Loucy (cell line): ENCODE measurements around the gene AQP7.
"Not testable (repeated sequence)": the region's sequence is repeated elsewhere in the genome, so short reads cannot be mapped to it uniquely, and the experiment has no call there.

Experiments
- H2AFZ ChIP-seq: fragments of 200-600 bp; sonication (generic); 2 replicates; pipeline ENCODE4 v1.6.0; 2016; ENCODE audit warnings: antibody characterized with exemption, mild to moderate bottlenecking, low read length, moderate library complexity
- H3F3A ChIP-seq: fragments of 200-600 bp; 2 replicates; pipeline ENCODE4 v1.6.0; 2016; ENCODE audit warnings: antibody characterized with exemption, low read depth, mild to moderate bottlenecking
- H3K27me3 ChIP-seq: fragments of 200-600 bp; sonication (generic); 2 replicates; pipeline ENCODE4 v1.6.1; 2014; ENCODE audit warnings: low read length, mild to moderate bottlenecking; ENCODE audit not compliant: insufficient read depth, poor library complexity, severe bottlenecking
- H3K36me3 ChIP-seq: fragments of 200-600 bp; sonication (generic); 2 replicates; pipeline ENCODE4 v1.6.1; 2016; ENCODE audit warnings: low read length; ENCODE audit not compliant: insufficient read depth
- H3K4me1 ChIP-seq: fragments of 200-600 bp; sonication (generic); 2 replicates; pipeline ENCODE4 v1.5.1; 2014; ENCODE audit warnings: low read length, mild to moderate bottlenecking; ENCODE audit not compliant: insufficient read depth, poor library complexity, severe bottlenecking
- H3K4me2 ChIP-seq: fragments of 200-600 bp; sonication (generic); 2 replicates; pipeline ENCODE4 v1.6.0; 2014; ENCODE audit warnings: antibody characterized with exemption, low read length, low read depth, mild to moderate bottlenecking; ENCODE audit not compliant: poor library complexity, severe bottlenecking
- H3K4me3 ChIP-seq: fragments of 200-600 bp; sonication (generic); 2 replicates; pipeline ENCODE4 v1.5.1; 2014; ENCODE audit warnings: low read length, mild to moderate bottlenecking, mixed read lengths; ENCODE audit not compliant: poor library complexity, severe bottlenecking
- H3K79me2 ChIP-seq: fragments of 200-600 bp; sonication (generic); 2 replicates; pipeline ENCODE4 v1.6.1; 2014; ENCODE audit warnings: low read length; ENCODE audit not compliant: insufficient read depth
- H3K9ac ChIP-seq: fragments of 200-600 bp; sonication (generic); 2 replicates; pipeline ENCODE4 v1.6.0; 2014; ENCODE audit warnings: mild to moderate bottlenecking, low read depth, low read length, moderate library complexity; ENCODE audit not compliant: poor library complexity, severe bottlenecking
- H3K9me2 ChIP-seq: fragments of 200-600 bp; sonication (generic); replicated peaks from 2 replicates; pipeline ENCODE4 v1.6.1; 2016; ENCODE audit warnings: low read depth, low read length, mixed read lengths
- H3K9me3 ChIP-seq: fragments of 200-600 bp; sonication (generic); 2 replicates; pipeline ENCODE4 v1.6.1; 2014; ENCODE audit warnings: mild to moderate bottlenecking, antibody characterized with exemption, low read length, low read depth; ENCODE audit not compliant: insufficient read depth
- H4K20me1 ChIP-seq: fragments of 200-600 bp; sonication (generic); 2 replicates; pipeline ENCODE4 v1.6.0; 2014; ENCODE audit warnings: antibody characterized with exemption, low read length, mild to moderate bottlenecking; ENCODE audit not compliant: insufficient read depth, poor library complexity, severe bottlenecking
- CTCF ChIP-seq: fragments of 200-600 bp; sonication (generic); conservative IDR thresholded peaks from 2 replicates; pipeline ENCODE4 v1.5.1; 2014; ENCODE audit warnings: mild to moderate bottlenecking, antibody characterized with exemption, low read length
- EZH2phosphoT487 ChIP-seq: fragments of 200-600 bp; IDR thresholded peaks from 2 replicates; pipeline ENCODE4 v1.6.1; 2018; ENCODE audit warnings: antibody characterized with exemption, mild to moderate bottlenecking, moderate library complexity, borderline replicate concordance

AQP7 gene

GRCh38 chr9:33393581-33393980 lies 8.8 kb downstream of the AQP7 start:
- H2AFZ ChIP-seq: no peak overlapping the region
- H3K9me2 ChIP-seq: no peaks in the 10 kb centered on the region
- H3F3A ChIP-seq: no peaks in the 10 kb centered on the region
- no peaks in the 10 kb centered on the region for H3K36me3 ChIP-seq
- H3K79me2 ChIP-seq: no peaks in the 10 kb centered on the region
- no peaks in the 10 kb centered on the region for H3K27me3 ChIP-seq
- no peaks in the 10 kb centered on the region for H3K9me3 ChIP-seq
- H3K9ac ChIP-seq: no peak overlapping the region
- no peak overlapping the region for H3K4me2 ChIP-seq
- H3K4me3 ChIP-seq: no peak overlapping the region
- H3K4me1 ChIP-seq: no peaks in the 10 kb centered on the region
- no peaks in the 10 kb centered on the region for H4K20me1 ChIP-seq
- TF ChIP-seq EZH2phosphoT487 (no peak), CTCF (no peak)

GRCh38 chr9:33392591-33393021 lies 9.8 kb downstream of the AQP7 start:
- not testable (repeated sequence) for H3K9me2 ChIP-seq, H2AFZ ChIP-seq, H3K79me2 ChIP-seq, H3K36me3 ChIP-seq, H3F3A ChIP-seq, H3K4me2 ChIP-seq, H3K9ac ChIP-seq, H4K20me1 ChIP-seq, H3K4me1 ChIP-seq, H3K27me3 ChIP-seq, H3K9me3 ChIP-seq, H3K4me3 ChIP-seq

- H3K9me3 ChIP-seq, H3K79me2 ChIP-seq, H3K9ac ChIP-seq, H4K20me1 ChIP-seq, H2AFZ ChIP-seq, H3K4me1 ChIP-seq, H3K4me2 ChIP-seq, H3K27me3 ChIP-seq, H3K4me3 ChIP-seq, H3K9me2 ChIP-seq, H3F3A ChIP-seq, H3K36me3 ChIP-seq: not testable (repeated sequence)
Measured at GRCh38 chr9:33391111-33391771, 11.1 kb downstream of the AQP7 start.

- H3K9me3 ChIP-seq: no peaks in the 10 kb centered on the region
- H3K4me2 ChIP-seq: no peak overlapping the region
- no peaks in the 10 kb centered on the region for H3K9me2 ChIP-seq
- H3K4me3 ChIP-seq: no peak overlapping the region
- no peaks in the 10 kb centered on the region for H3K36me3 ChIP-seq
- H3K4me1 ChIP-seq: no peaks in the 10 kb centered on the region
- H3F3A ChIP-seq: no peaks in the 10 kb centered on the region
- H2AFZ ChIP-seq: no peak overlapping the region
- H3K27me3 ChIP-seq: no peaks in the 10 kb centered on the region
- no peak overlapping the region for H3K9ac ChIP-seq
- no peak for TF ChIP-seq EZH2phosphoT487
- no peak for TF ChIP-seq CTCF
- no peaks in the 10 kb centered on the region for H3K79me2 ChIP-seq
- H4K20me1 ChIP-seq: no peaks in the 10 kb centered on the region
Measured at GRCh38 chr9:33388110-33388994, 14.0 kb downstream of the AQP7 start.

GRCh38 chr9:33386998-33387397 lies 15.4 kb downstream of the AQP7 start:
- H2AFZ ChIP-seq, H4K20me1 ChIP-seq, H3K9me2 ChIP-seq, H3K4me1 ChIP-seq, H3K27me3 ChIP-seq, H3K9ac ChIP-seq, H3K79me2 ChIP-seq, H3K4me3 ChIP-seq, H3K36me3 ChIP-seq, H3F3A ChIP-seq, H3K9me3 ChIP-seq, H3K4me2 ChIP-seq: not testable (repeated sequence)

- not testable (repeated sequence) for H3K27me3 ChIP-seq, H4K20me1 ChIP-seq, H3K4me1 ChIP-seq, H2AFZ ChIP-seq, H3K4me2 ChIP-seq, H3K9ac ChIP-seq, H3K36me3 ChIP-seq, H3K79me2 ChIP-seq, H3F3A ChIP-seq, H3K9me3 ChIP-seq, H3K4me3 ChIP-seq, H3K9me2 ChIP-seq
Measured at GRCh38 chr9:33386641-33386996, 15.7 kb downstream of the AQP7 start.
